Pancreas (tissue), 10 donors: ENCODE data around the gene GADL1. TPM values are rescaled to one million over a fixed set of nuclear protein-coding genes. Genes with fewer than 3 reads are reported as not detected.

ENCODE experiments used
- ATAC-seq, 4 donors: fragments of 200-7000 bp; cut with Tn5 transposase; one replicate each; pipeline versions ENCODE4 v1.8.0 to v1.9.1; 2020; ENCODE audit warnings: mild to moderate bottlenecking in 4 of 4, moderate library complexity in 4 of 4
- DNase-seq, 6 donors: peaks; one replicate each; pipeline ENCODE4 v3.0.0-alpha.2; 2020
- FAIRE-seq: peaks from 2 replicates; lab custom pipeline; 2012; peaks lifted over from hg19 to GRCh38; lab: Jason Lieb, UNC
- H3K27ac ChIP-seq, 4 donors: fragments of 200-600 bp; sonication (generic); 1 replicate in 3 of 4; 2 replicates in 1 of 4; pipeline versions ENCODE4 v1.5.0 to v1.8.0; 2020
- H3K27me3 ChIP-seq, 4 donors: fragments of 200-600 bp; one replicate each; pipeline ENCODE4 v1.8.0; 2021
- H3K36me3 ChIP-seq, 3 donors: fragments of 200-600 bp; sonication (generic) in 1 of 3; one replicate each; pipeline versions ENCODE4 v1.5.0 to v1.8.0; 2020 to 2021
- H3K4me1 ChIP-seq, 3 donors: fragments of 200-600 bp; one replicate each; pipeline ENCODE4 v1.8.0; 2021
- H3K4me3 ChIP-seq, 4 donors: fragments of 200-600 bp; sonication (generic) in 2 of 4; one replicate each; pipeline versions ENCODE4 v1.5.0 to v1.8.0; 2020 to 2021
- H3K9me3 ChIP-seq, 4 donors: fragments of 200-600 bp; one replicate each; pipeline ENCODE4 v1.8.0; 2021
- CTCF ChIP-seq, 4 donors: fragments of 200-600 bp; sonication (generic) in 3 of 4; IDR thresholded peaks; one replicate each; pipeline versions ENCODE4 v1.5.0 to v1.8.0; 2021; ENCODE audit warnings: antibody characterized with exemption in 4 of 4
- WGBS, 2 donors: extraction: QIAGEN DNeasy Blood & Tissue Kit; methylation state at CpG; one replicate each; pipeline ENCODE4 v1.1.7; 2013; 5-methylcytosine and 5-hydroxymethylcytosine counted together
- intact Hi-C, 3 donors: fragments of 100-400 bp; cut with DNase I; formaldehyde crosslinking; loops; one replicate each; pipeline versions ENCODE4 v1.11.1 to v1.14.2; 2022
- polyA plus RNA-seq, 2 donors: library from polyadenylated mRNA; stranded (reverse); fragments of 200-250 nt; gene quantifications; one replicate each; pipeline ENCODE4 v1.2.3, GENCODE V29; 2013
- total RNA-seq, 6 donors: library from RNA; stranded (reverse); fragmentation: NEBNext Ultra II Directional in 4 of 6; extraction: Animal tissue kit (Norgen Biotek cat#: 25700) in 4 of 6; gene quantifications; one replicate each; pipeline versions ENCODE4 v1.2.1 to v1.2.4, GENCODE V29; 2021 to 2023
- donor health status: healthy with polysubstance abuse.
- donor health status: DM: no; HTN: no; CAD: no; lungs with moderate emphysema.
- donor health status: DM: no; HTN: no; CAD: no.
- donor health status: control.
- donor health status: control.
- donor health status: Bipolar disorder and iron deficiency.
- donor health status: DM: yes; HTN: yes; CAD: no.
- donor health status: DM: no; HTN: no; CAD: no.
- donor health status: DM: no; HTN: no; CAD: no.
- donor health status: DM: yes; HTN: yes; CAD: no.

GADL1 gene
- total and polyA plus RNA-seq, 8 donors, result 0.07 TPM; not detected in 7

- TF ChIP-seq CTCF (IDR thresholded peaks at IDR 0.05), result no peak
- 68 to 73% methylated on average over 3 of the region's 3 CpGs for WGBS, 2 donors
- Histone ChIP-seq H3K36me3 (no peaks in the 10 kb centered on the region), H3K9me3 (no peaks in the 10 kb centered on the region), H3K27me3 (no peaks in the 10 kb centered on the region), H3K4me3 (no peak overlapping the region), H3K4me1 (peaks cover 0 to 7% (median 0%) of the 10 kb centered on the region in 3 donors), H3K27ac (no peak overlapping the region)
- FAIRE-seq (no peak), ATAC-seq (no peak), DNase-seq (no peak)
- intact Hi-C loops, result no loop called here
These were observed 156.5 kb downstream of the GADL1 start for GRCh38 chr3:30737743-30738499.

- Histone ChIP-seq H3K27ac (no peak overlapping the region), H3K4me3 (no peak overlapping the region), H3K36me3 (no peaks in the 10 kb centered on the region), H3K9me3 (no peaks in the 10 kb centered on the region), H3K27me3 (no peaks in the 10 kb centered on the region), H3K4me1 (peaks cover 0 to 7% (median 0%) of the 10 kb centered on the region in 3 donors)
- FAIRE-seq (no peak), DNase-seq (no peak), ATAC-seq (no peak)
- no peak for TF ChIP-seq CTCF (IDR thresholded peaks at IDR 0.05)
- intact Hi-C loops, result no loop called here
- 60 to 63% methylated on average over 2 of the region's 2 CpGs for WGBS, 2 donors
These were observed 160.8 kb downstream of the GADL1 start for GRCh38 chr3:30733696-30734095.

GRCh38 chr3:30733209-30733608, 161.3 kb downstream of the GADL1 start:
- Histone ChIP-seq H3K9me3 (no peaks in the 10 kb centered on the region), H3K27ac (no peak overlapping the region), H3K27me3 (no peaks in the 10 kb centered on the region), H3K4me1 (peaks cover 0 to 7% (median 0%) of the 10 kb centered on the region in 3 donors), H3K4me3 (no peak overlapping the region), H3K36me3 (no peaks in the 10 kb centered on the region)
- ATAC-seq, result no peak
- no peak for TF ChIP-seq CTCF (IDR thresholded peaks at IDR 0.05)
- intact Hi-C loops, result no loop called here
- DNase-seq, result no peak
- FAIRE-seq, result no peak
- WGBS, 2 donors, result 74 to 89% methylated on average over 1 of the region's 1 CpG

GRCh38 chr3:30730967-30731366, 163.5 kb downstream of the GADL1 start:
- Histone ChIP-seq H3K27me3 (no peaks in the 10 kb centered on the region), H3K36me3 (no peaks in the 10 kb centered on the region), H3K9me3 (no peaks in the 10 kb centered on the region), H3K4me3 (no peak overlapping the region), H3K4me1 (peaks cover 0 to 2% (median 0%) of the 10 kb centered on the region in 3 donors), H3K27ac (no peak overlapping the region)
- no peak for TF ChIP-seq CTCF (IDR thresholded peaks at IDR 0.05)
- 80 to 92% methylated on average over 3 of the region's 3 CpGs for WGBS, 2 donors
- no peak for ATAC-seq
- intact Hi-C loops, result no loop called here
- FAIRE-seq, result no peak
- DNase-seq, result no peak

- DNase-seq, result no peak
- H3K36me3 ChIP-seq, result no peaks in the 10 kb centered on the region
- H3K4me1 ChIP-seq, result no peaks in the 10 kb centered on the region
- no peaks in the 10 kb centered on the region for H3K9me3 ChIP-seq
- no peaks in the 10 kb centered on the region for H3K27me3 ChIP-seq
- no peak for TF ChIP-seq CTCF (IDR thresholded peaks at IDR 0.05)
- no peak for FAIRE-seq
- ATAC-seq, result no peak
- intact Hi-C loops, result no loop called here
- H3K27ac ChIP-seq, result no peak overlapping the region
- no peak overlapping the region for H3K4me3 ChIP-seq
These were observed 164.5 kb downstream of the GADL1 start for GRCh38 chr3:30729936-30730335.
